ENCODE measurements around the gene COL6A1. TPM values are rescaled to one million over a fixed set of nuclear protein-coding genes. Genes with fewer than 3 reads are reported as not detected.

COL6A1 gene
- total and polyA plus RNA-seq, 3 experiments from 2014 or later: 1.6 to 13.1 (median 12.1) TPM

GRCh38 chr21:45989355-45990048 lies 7.9 kb downstream of the COL6A1 start:
- Histone ChIP-seq H3K36me3 (ENCODE audit: insufficient read depth, low read length) (no peaks in the 10 kb centered on the region), H3K4me1 (ENCODE audit: insufficient read depth, low read length) (no peaks in the 10 kb centered on the region), H3K9me3 (ENCODE audit: low read length) (no peaks in the 10 kb centered on the region), H3K27ac (ENCODE audit: low read depth, low read length) (no peak overlapping the region), H3K4me3 (ENCODE audit: low read length) (no peak overlapping the region), H3K27me3 (ENCODE audit: insufficient read depth, low read length, poor library complexity, severe bottlenecking) (no peaks in the 10 kb centered on the region)
- H3K27ac Mint-ChIP-seq: no peak overlapping the region
- peaks cover 0 to 9% (median 0%) of the 10 kb centered on the region in 3 donors for H3K4me1 Mint-ChIP-seq
- H3K4me3 Mint-ChIP-seq: no peak overlapping the region
- ChIA-PET POLR2A (no interaction called here), CTCF (no interaction called here)
- H3K9me3 Mint-ChIP-seq: no peaks in the 10 kb centered on the region
- no peaks in the 10 kb centered on the region for H3K27me3 Mint-ChIP-seq
- H3K36me3 Mint-ChIP-seq: peaks cover 0 to 4% (median 3%) of the 10 kb centered on the region in 3 donors
- DNase-seq: peak in 2 of 5 donors; percentile 0 to 46

GRCh38 chr21:45990049-45990711 lies 8.6 kb downstream of the COL6A1 start:
- Mint-ChIP-seq H3K36me3 (peaks cover 0 to under 1% (median under 1%) of the 10 kb centered on the region in 3 donors), H3K27ac (no peak overlapping the region), H3K27me3 (no peaks in the 10 kb centered on the region), H3K4me1 (peaks cover 0 to 2% (median 0%) of the 10 kb centered on the region in 3 donors), H3K9me3 (no peaks in the 10 kb centered on the region), H3K4me3 (no peak overlapping the region)
- no peaks in the 10 kb centered on the region for H3K27me3 ChIP-seq (ENCODE audit: insufficient read depth, low read length, poor library complexity, severe bottlenecking)
- ChIA-PET POLR2A (no interaction called here), CTCF (no interaction called here)
- no peak overlapping the region for H3K27ac ChIP-seq (ENCODE audit: low read depth, low read length)
- H3K9me3 ChIP-seq (ENCODE audit: low read length): no peaks in the 10 kb centered on the region
- H3K36me3 ChIP-seq (ENCODE audit: insufficient read depth, low read length): no peaks in the 10 kb centered on the region
- H3K4me3 ChIP-seq (ENCODE audit: low read length): no peak overlapping the region
- peak in 1 of 5 donors; percentile 16 for DNase-seq
- no peaks in the 10 kb centered on the region for H3K4me1 ChIP-seq (ENCODE audit: insufficient read depth, low read length)

- Histone ChIP-seq H3K27ac (ENCODE audit: low read depth, low read length) (no peak overlapping the region), H3K4me3 (ENCODE audit: low read length) (no peak overlapping the region), H3K9me3 (ENCODE audit: low read length) (no peaks in the 10 kb centered on the region), H3K27me3 (ENCODE audit: insufficient read depth, low read length, poor library complexity, severe bottlenecking) (no peaks in the 10 kb centered on the region), H3K36me3 (ENCODE audit: insufficient read depth, low read length) (no peaks in the 10 kb centered on the region), H3K4me1 (ENCODE audit: insufficient read depth, low read length) (no peaks in the 10 kb centered on the region)
- ChIA-PET CTCF (no interaction called here), POLR2A (no interaction called here)
- Mint-ChIP-seq H3K9me3 (no peaks in the 10 kb centered on the region), H3K4me3 (no peak overlapping the region), H3K27ac (no peak overlapping the region), H3K4me1 (no peaks in the 10 kb centered on the region), H3K36me3 (no peaks in the 10 kb centered on the region), H3K27me3 (peaks cover 0 to under 1% of the 10 kb centered on the region in 2 donors)
- peak in 1 of 5 donors; percentile 30 for DNase-seq
Measured at GRCh38 chr21:45990741-45991605, 9.4 kb downstream of the COL6A1 start.

- Mint-ChIP-seq H3K36me3 (no peaks in the 10 kb centered on the region), H3K4me3 (no peak overlapping the region), H3K4me1 (no peaks in the 10 kb centered on the region), H3K9me3 (no peaks in the 10 kb centered on the region), H3K27ac (no peak overlapping the region), H3K27me3 (peaks cover 0 to 1% of the 10 kb centered on the region in 2 donors)
- H3K4me3 ChIP-seq (ENCODE audit: low read length): no peak overlapping the region
- DNase-seq: peak in 1 of 5 donors; percentile 35
- no peak overlapping the region for H3K27ac ChIP-seq (ENCODE audit: low read depth, low read length)
- CTCF ChIA-PET: no interaction called here
- H3K9me3 ChIP-seq (ENCODE audit: low read length): no peaks in the 10 kb centered on the region
- H3K27me3 ChIP-seq (ENCODE audit: insufficient read depth, low read length, poor library complexity, severe bottlenecking): no peaks in the 10 kb centered on the region
- POLR2A ChIA-PET: no interaction called here
- no peaks in the 10 kb centered on the region for H3K4me1 ChIP-seq (ENCODE audit: insufficient read depth, low read length)
- no peaks in the 10 kb centered on the region for H3K36me3 ChIP-seq (ENCODE audit: insufficient read depth, low read length)
Measured at GRCh38 chr21:45991606-45992300, 10.2 kb downstream of the COL6A1 start.

- Mint-ChIP-seq H3K27ac (no peak overlapping the region), H3K27me3 (peaks cover 0 to 1% of the 10 kb centered on the region in 2 donors), H3K4me1 (no peaks in the 10 kb centered on the region), H3K36me3 (no peaks in the 10 kb centered on the region), H3K9me3 (no peaks in the 10 kb centered on the region), H3K4me3 (no peak overlapping the region)
- CTCF ChIA-PET: no interaction called here
- Histone ChIP-seq H3K4me1 (ENCODE audit: insufficient read depth, low read length) (no peaks in the 10 kb centered on the region), H3K27ac (ENCODE audit: low read depth, low read length) (no peak overlapping the region), H3K27me3 (ENCODE audit: insufficient read depth, low read length, poor library complexity, severe bottlenecking) (no peaks in the 10 kb centered on the region), H3K4me3 (ENCODE audit: low read length) (no peak overlapping the region), H3K36me3 (ENCODE audit: insufficient read depth, low read length) (no peaks in the 10 kb centered on the region), H3K9me3 (ENCODE audit: low read length) (no peaks in the 10 kb centered on the region)
- DNase-seq: peak in 2 of 5 donors; percentile 0 to 30
- POLR2A ChIA-PET: no interaction called here
Measured at GRCh38 chr21:45992301-45993209, 11.0 kb downstream of the COL6A1 start.

GRCh38 chr21:45993210-45994085 lies 11.9 kb downstream of the COL6A1 start:
- H3K9me3 ChIP-seq (ENCODE audit: low read length): no peaks in the 10 kb centered on the region
- no peaks in the 10 kb centered on the region for H3K36me3 Mint-ChIP-seq
- no peak overlapping the region for H3K4me3 ChIP-seq (ENCODE audit: low read length)
- H3K4me1 Mint-ChIP-seq: no peaks in the 10 kb centered on the region
- POLR2A ChIA-PET: no interaction called here
- H3K4me3 Mint-ChIP-seq: no peak overlapping the region
- H3K27ac Mint-ChIP-seq: no peak overlapping the region
- CTCF ChIA-PET: no interaction called here
- no peaks in the 10 kb centered on the region for H3K4me1 ChIP-seq (ENCODE audit: insufficient read depth, low read length)
- no peaks in the 10 kb centered on the region for H3K36me3 ChIP-seq (ENCODE audit: insufficient read depth, low read length)
- H3K9me3 Mint-ChIP-seq: no peaks in the 10 kb centered on the region
- H3K27ac ChIP-seq (ENCODE audit: low read depth, low read length): no peak overlapping the region
- peaks cover 0 to 1% of the 10 kb centered on the region in 2 donors for H3K27me3 Mint-ChIP-seq
- no peaks in the 10 kb centered on the region for H3K27me3 ChIP-seq (ENCODE audit: insufficient read depth, low read length, poor library complexity, severe bottlenecking)
- DNase-seq: peak in 3 of 5 donors; percentile 0 to 40 (median 0)

Data from CD8-positive, alpha-beta memory T cell (primary cell).